Measurements from ENCODE around the gene IFT172.
"Not testable (repeated sequence)": the region's sequence is repeated elsewhere in the genome, so short reads cannot be mapped to it uniquely, and the experiment has no call there.

Gene IFT172

DNA sequence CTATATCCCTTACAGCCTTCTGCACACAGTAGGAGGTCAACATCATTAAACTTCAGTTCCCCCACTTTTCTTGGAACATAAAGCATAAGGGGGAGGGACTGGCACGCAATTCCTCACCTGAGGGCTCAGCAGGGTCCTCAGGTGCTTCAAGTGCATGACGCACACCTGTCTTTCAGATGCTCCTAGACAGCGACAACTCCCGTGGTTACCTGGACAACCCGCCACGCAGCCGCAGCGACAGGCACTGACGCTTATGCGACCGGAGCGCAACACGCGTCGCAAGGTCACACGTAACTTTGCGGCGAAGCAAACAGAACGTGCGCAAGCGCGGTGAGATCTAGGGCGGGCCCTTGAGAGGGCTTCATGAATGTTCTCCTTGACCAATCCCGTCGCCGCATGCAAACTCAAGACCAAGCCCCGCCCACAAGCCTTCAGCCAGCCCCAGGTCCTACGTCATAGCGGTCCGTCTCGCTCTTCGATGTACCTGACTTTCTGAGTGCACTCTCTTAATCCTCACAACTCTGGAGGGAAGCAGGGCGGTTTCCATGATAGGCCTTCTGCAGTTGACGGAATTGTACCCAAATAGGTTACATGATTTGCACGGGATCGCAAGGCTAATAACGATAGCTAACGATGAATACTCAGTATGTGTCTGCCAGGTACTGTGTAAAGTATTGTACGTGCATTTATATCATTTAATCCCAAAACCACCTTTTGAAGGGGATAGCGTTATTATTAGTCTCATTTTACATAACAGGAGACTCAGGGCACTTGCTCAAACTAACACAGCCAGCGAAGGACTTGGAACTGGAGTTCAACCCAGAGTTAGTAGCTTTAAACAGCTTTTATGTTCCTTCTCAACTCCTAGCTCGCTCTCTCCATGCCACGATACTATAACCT is at the start of gene IFT172:
Gene IFT172 (minus strand): TSS at position 246 of the 900 bp plus-strand sequence. CDS start 90 bp downstream, at position 156.
- peak; percentile 96 to 97 for DNase-seq (ENCODE audit: low read depth in 1 of 2, low spot score in 1 of 2)

DNA sequence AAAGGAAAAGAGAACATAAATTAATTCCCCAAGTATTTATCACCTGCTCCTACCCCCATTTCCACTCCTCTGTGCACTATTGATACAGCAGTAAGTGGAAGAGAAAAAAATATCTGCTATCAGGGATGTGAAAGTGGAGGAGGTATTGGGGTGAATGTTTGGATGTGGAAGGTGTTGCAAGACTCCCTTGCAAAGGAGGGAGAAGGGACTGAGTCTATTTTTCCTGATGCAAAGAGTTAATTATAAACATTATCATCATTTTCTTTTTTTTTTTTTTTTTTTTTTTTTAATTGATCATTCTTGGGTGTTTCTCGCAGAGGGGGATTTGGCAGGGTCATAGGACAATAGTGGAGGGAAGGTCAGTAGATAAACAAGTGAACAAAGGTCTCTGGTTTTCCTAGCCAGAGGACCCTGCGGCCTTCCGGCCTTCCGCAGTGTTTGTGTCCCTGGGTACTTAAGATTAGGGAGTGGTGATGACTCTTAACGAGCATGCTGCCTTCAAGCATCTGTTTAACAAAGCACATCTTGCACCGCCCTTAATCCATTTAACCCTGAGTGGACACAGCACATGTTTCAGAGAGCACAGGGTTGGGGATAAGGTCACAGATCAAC is 49.4 kb upstream of the IFT172 start:
- not testable (repeated sequence) for DNase-seq (ENCODE audit: low read depth in 1 of 2, low spot score in 1 of 2)

GRCh38 chr2:27537287-27537686 is 47.7 kb upstream of the IFT172 start:
- no peak for DNase-seq (ENCODE audit: low read depth in 1 of 2, low spot score in 1 of 2)

DNA sequence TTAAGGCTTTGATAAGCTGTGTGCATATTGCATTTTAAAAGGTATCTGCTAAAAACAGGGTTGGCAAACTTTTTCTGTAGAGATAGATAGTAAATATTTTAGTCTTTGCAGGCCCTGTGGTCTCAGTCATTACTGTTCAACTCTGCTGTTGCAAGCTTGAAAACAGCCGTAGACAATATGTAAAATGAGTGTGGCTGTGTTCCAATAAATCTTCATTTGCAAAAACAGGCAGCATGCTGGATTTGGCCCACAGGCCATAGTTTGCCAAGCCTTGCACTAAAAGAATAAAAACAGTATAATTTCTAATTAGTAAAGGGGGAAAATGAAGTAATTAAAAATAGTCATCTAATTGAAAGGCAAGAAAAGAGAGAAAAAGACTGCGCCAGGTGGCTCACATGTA is 42.4 kb upstream of the IFT172 start:
- no peak for DNase-seq (ENCODE audit: low read depth in 1 of 2, low spot score in 1 of 2)

GRCh38 chr2:27527182-27527581 is 37.6 kb upstream of the IFT172 start:
- DNase-seq (ENCODE audit: low read depth in 1 of 2, low spot score in 1 of 2) = no peak

DNA sequence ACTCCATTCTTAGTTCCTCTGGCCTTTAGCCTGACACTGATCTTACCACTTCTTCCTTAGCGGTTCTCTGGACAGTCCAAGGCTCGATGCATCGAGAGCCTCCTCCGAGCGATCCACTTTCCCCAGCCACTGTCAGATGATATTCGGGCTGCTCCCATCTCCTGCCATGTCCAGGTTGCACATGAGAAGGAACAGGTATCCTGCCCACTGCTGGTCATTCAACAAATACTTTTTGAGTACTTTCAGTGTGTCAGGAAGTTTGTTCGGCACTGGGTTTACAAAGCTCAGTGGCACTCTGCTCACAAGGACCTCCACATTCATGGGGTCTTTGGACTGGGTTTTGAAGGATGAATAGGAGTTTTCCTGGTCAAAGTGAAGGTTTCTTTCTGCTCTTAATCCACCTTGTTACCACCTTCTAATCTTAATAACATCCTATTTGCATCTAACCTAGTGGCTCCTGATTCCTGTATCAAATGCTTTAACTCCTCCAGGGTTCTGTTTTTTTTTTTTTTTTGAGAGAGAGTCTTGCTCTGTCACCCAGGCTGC is 32.9 kb upstream of the IFT172 start:
- no peak for DNase-seq (ENCODE audit: low read depth in 1 of 2, low spot score in 1 of 2)

DNA sequence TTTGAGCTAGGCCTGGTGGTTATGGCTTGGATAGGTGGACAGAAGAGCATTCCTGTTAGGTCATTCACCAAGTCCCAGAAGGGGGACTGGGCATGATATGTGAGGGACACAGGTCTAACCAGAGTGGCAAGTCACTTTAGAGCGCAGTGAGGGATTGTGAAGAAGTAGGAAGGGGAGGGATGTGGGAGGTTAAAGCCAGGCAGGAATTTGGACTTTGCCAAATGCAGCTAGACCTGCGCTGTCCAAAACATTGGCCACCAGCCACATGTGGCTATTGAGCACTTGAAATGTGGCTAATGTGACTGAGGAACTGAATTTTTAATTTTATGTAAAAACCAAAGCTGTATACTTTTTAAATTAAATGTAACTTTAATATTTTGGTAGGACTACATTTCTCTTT is 30.8 kb upstream of the IFT172 start:
- DNase-seq (ENCODE audit: low read depth in 1 of 2, low spot score in 1 of 2) = no peak

GRCh38 chr2:27518782-27519113 is 29.2 kb upstream of the IFT172 start:
- DNase-seq (ENCODE audit: low read depth in 1 of 2, low spot score in 1 of 2) = no peak

- no peak for DNase-seq (ENCODE audit: low read depth in 1 of 2, low spot score in 1 of 2)
Measured at GRCh38 chr2:27518113-27518781, 28.7 kb upstream of the IFT172 start.

DNA sequence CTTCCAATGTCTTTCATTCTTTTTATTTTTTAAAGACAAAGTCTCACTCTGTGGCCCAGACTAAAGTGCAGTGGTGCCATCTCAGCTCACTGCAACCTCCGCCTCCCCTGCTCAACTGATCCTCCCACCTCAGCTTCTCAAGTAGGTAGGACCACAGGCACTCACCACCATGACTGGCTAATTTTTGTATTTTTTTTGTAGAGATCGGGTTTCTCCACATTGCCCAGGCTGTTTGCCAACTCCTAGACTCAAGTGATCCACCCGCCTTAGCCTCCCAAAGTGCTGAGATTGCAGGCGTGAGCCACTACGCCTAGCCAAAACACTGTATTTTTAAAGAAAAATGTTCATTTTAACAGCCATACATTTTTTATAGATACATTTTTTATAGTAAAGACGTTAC is 19.8 kb upstream of the IFT172 start:
- no peak for DNase-seq (ENCODE audit: low read depth in 1 of 2, low spot score in 1 of 2)

GRCh38 chr2:27507293-27507692 is 17.8 kb upstream of the IFT172 start:
- no peak for DNase-seq (ENCODE audit: low read depth in 1 of 2, low spot score in 1 of 2)

- DNase-seq (ENCODE audit: low read depth in 1 of 2, low spot score in 1 of 2) = no peak
Measured at GRCh38 chr2:27506587-27506986, 17.0 kb upstream of the IFT172 start.

DNA sequence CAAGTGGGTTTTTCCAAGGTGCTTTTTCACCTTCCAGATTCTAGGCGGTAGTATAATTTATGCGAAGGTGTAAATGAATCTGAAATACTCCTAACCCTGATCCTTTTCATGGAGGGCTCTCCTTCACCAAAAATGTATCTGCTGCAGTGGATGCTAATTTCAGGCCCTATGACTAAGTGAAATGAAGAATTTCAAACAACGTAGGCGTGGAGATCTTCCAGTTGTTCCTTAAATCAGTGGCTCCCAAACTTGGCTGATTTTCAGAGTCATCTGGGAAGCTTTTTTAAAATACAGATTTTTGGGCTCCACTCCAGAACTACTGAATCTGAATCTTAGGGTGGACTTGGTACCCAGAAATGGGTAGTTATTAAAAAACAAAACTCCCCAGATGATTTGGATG is 12.6 kb upstream of the IFT172 start:
- no peak for DNase-seq (ENCODE audit: low read depth in 1 of 2, low spot score in 1 of 2)

- DNase-seq (ENCODE audit: low read depth in 1 of 2, low spot score in 1 of 2) = no peak
Measured at GRCh38 chr2:27501042-27501441, 11.5 kb upstream of the IFT172 start.

DNA sequence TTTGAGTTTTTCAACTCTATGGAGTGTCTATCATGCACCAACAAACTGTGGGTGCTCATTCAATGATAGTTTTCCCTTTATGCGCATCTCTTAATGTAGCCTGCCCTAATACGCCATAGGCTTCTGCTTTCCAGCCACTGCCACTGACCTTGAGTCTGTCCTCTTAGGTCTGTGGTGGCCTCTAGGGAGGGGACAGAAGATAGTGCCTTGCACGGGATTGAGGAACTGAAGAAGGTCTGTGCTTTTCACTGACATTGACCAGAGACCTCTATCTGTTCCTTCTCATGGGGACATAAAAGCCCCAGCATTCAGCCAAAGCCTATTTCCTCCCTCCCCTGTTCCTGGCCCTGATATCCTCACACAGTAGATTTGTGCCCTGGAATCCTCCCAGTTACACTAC is 9.4 kb upstream of the IFT172 start:
- DNase-seq (ENCODE audit: low read depth in 1 of 2, low spot score in 1 of 2) = no peak

DNA sequence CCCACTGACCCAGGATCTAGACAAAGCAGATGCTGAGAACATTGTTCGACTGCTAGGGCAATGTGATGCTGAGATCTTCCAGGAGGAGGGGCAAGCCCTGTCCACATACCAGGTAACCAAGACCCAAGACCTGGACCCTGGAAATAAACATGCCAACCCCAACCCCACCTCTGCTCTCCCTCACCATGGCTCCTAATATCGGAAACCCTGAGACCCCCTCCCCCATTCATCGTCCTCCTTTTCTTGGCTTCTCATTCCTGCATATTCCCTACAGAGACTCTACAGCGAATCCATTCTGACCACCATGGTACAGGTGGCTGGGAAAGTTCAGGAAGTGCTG is 7.7 kb upstream of the IFT172 start:
- no peak for DNase-seq (ENCODE audit: low read depth in 1 of 2, low spot score in 1 of 2)

- DNase-seq (ENCODE audit: low read depth in 1 of 2, low spot score in 1 of 2) = no peak
Measured at GRCh38 chr2:27496357-27497287, 7.1 kb upstream of the IFT172 start, which contains the start of gene GCKR. TSS of gene GCKR (plus strand) at chr2:27496839. CDS start at chr2:27496905, 66 bp downstream.

- DNase-seq (ENCODE audit: low read depth in 1 of 2, low spot score in 1 of 2) = no peak
Measured at GRCh38 chr2:27495840-27496356, 6.4 kb upstream of the IFT172 start.

GRCh38 chr2:27494944-27495554 is 5.5 kb upstream of the IFT172 start, which contains the start of gene FNDC4:
TSS of gene FNDC4 (minus strand) at chr2:27495200. CDS start at chr2:27494679, 521 bp downstream.
- no peak for DNase-seq (ENCODE audit: low read depth in 1 of 2, low spot score in 1 of 2)
